Measurements from ENCODE around the gene CLEC17A.

CLEC17A gene

DNA sequence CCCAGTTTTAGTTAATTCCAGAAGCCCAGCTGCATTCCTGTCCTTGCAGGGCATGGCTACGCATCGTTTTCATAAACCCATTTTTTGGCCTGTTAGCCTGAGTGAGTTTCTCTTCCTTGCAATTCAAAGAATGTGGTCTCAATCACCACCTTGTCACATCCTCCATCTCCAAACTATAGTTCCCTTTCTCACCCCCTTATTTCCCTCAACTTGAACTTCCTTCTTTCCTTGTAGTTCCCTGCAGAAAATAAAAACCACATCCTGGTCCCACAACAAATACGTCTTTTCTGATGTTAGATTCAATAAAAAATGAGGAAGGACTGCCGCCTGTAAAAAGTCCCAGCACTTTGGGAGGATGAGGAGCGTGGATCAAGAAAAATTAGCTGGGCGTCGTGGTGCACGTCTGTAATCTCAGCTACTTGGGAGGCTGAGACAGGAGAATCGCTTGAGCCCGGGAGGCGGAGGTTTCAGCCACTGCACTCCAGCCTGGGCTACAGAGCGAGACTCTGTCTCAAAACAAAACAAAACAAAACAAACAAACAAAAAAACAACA is 78.6 kb downstream of the CLEC17A start (continued):
- TF ChIP-seq ZNF837 (tag by site-specific recombination; IDR thresholded peaks at IDR 0.05) (no peak), ZNF558 (tag by site-specific recombination; IDR thresholded peaks at IDR 0.05) (no peak)
- TF ChIP-seq, protein P1, sequence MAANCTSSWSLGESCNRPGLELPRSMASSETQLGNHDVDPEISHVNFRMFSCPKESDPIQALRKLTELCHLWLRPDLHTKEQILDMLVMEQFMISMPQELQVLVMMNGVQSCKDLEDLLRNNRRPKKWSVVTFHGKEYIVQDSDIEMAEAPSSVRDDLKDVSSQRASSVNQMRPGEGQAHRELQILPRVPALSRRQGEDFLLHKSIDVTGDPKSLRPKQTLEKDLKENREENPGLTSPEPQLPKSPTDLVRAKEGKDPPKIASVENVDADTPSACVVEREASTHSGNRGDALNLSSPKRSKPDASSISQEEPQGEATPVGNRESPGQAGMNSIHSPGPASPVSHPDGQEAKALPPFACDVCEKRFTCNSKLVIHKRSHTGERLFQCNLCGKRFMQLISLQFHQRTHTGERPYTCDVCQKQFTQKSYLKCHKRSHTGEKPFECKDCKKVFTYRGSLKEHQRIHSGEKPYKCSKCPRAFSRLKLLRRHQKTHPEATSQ (tag by site-specific recombination; IDR thresholded peaks at IDR 0.05) = no peak
